HL-60 (cell line): ENCODE results near the gene ARL13B.

Experiments
- GABPA ChIP-seq: IDR thresholded peaks from 2 replicates; pipeline ENCODE4 v1.6.1; 2012; ENCODE audit warnings: low read depth
- POLR2AphosphoS5 ChIP-seq: IDR thresholded peaks from 2 replicates; pipeline ENCODE4 v1.6.1; 2012; ENCODE audit warnings: low read depth
- SPI1 ChIP-seq: IDR thresholded peaks from 2 replicates; pipeline ENCODE4 v1.6.1; 2012; ENCODE audit warnings: low read depth, mild to moderate bottlenecking, borderline replicate concordance
- TF ChIP-seq, protein P1 (sequence below): IDR thresholded peaks from one replicate; pipeline ENCODE4 v1.5.1; 2011; ENCODE audit warnings: low read length, control low read depth, inconsistent platforms; ENCODE audit not compliant: insufficient read depth
- TF ChIP-seq, protein P2 (sequence below): IDR thresholded peaks from 2 replicates; pipeline ENCODE4 v1.6.1; 2012; ENCODE audit warnings: low read depth; ENCODE audit not compliant: insufficient replicate concordance

DNA sequence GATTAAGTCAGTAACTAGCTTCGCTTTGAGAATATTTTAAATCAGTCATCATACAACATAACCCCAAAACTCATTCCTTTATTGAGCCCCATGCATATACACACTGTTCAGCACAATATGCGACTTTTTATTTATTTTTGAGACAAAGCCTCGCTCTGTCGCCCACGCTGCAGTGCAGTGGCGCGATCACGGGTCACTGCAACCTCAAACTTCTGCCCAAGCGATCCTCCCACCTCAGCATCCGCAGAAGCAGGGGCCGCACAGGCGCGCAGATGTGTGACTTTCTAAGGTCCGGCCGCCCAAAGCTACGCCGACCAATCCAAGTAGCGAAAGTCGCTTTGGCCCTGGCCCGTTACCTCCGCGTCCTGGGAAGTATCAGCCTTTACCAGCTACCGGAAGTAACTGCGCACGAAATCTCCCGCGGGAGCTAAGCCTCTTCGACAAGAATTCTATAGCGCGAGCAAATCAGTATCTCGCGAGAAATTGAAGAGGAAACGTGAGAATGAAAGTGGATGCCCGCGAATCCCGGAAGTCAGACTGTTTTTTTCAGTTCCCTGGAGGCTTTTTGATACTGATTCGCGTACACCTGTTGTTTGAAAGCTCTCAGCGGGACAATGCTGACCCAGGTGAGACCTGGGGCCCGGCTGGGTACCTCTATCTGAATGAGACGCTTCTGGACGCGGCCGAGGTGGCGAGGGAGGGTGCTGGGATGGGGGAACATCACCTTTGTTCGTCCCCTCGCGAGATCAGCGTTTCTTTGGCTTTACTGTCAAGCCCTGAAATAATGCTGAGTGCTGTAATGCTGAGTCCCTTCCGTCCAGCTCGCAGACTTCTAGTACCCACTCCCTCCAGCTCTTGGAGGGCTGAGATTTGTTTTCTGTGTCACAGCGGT is 82.8 kb downstream of the ARL13B start, which contains the start of the genes DHFR2 and NSUN3:
- TF ChIP-seq, protein P1, sequence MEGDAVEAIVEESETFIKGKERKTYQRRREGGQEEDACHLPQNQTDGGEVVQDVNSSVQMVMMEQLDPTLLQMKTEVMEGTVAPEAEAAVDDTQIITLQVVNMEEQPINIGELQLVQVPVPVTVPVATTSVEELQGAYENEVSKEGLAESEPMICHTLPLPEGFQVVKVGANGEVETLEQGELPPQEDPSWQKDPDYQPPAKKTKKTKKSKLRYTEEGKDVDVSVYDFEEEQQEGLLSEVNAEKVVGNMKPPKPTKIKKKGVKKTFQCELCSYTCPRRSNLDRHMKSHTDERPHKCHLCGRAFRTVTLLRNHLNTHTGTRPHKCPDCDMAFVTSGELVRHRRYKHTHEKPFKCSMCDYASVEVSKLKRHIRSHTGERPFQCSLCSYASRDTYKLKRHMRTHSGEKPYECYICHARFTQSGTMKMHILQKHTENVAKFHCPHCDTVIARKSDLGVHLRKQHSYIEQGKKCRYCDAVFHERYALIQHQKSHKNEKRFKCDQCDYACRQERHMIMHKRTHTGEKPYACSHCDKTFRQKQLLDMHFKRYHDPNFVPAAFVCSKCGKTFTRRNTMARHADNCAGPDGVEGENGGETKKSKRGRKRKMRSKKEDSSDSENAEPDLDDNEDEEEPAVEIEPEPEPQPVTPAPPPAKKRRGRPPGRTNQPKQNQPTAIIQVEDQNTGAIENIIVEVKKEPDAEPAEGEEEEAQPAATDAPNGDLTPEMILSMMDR, result no peak
- TF ChIP-seq, protein P2, sequence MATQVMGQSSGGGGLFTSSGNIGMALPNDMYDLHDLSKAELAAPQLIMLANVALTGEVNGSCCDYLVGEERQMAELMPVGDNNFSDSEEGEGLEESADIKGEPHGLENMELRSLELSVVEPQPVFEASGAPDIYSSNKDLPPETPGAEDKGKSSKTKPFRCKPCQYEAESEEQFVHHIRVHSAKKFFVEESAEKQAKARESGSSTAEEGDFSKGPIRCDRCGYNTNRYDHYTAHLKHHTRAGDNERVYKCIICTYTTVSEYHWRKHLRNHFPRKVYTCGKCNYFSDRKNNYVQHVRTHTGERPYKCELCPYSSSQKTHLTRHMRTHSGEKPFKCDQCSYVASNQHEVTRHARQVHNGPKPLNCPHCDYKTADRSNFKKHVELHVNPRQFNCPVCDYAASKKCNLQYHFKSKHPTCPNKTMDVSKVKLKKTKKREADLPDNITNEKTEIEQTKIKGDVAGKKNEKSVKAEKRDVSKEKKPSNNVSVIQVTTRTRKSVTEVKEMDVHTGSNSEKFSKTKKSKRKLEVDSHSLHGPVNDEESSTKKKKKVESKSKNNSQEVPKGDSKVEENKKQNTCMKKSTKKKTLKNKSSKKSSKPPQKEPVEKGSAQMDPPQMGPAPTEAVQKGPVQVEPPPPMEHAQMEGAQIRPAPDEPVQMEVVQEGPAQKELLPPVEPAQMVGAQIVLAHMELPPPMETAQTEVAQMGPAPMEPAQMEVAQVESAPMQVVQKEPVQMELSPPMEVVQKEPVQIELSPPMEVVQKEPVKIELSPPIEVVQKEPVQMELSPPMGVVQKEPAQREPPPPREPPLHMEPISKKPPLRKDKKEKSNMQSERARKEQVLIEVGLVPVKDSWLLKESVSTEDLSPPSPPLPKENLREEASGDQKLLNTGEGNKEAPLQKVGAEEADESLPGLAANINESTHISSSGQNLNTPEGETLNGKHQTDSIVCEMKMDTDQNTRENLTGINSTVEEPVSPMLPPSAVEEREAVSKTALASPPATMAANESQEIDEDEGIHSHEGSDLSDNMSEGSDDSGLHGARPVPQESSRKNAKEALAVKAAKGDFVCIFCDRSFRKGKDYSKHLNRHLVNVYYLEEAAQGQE, result peak; percentile 63
- peak; percentile 80 for TF ChIP-seq POLR2AphosphoS5
- 0 out of 2 replicates have a peak, but pooled peaks have one; percentile 9 for TF ChIP-seq SPI1
- peak; percentile 53 for TF ChIP-seq GABPA
